Type B pancreatic cell (in vitro differentiated cells): ENCODE measurements around the gene SSH3. TPM values are rescaled to one million over a fixed set of nuclear protein-coding genes. Genes with fewer than 3 reads are reported as not detected.
A peak's percentile ranks its signal among the peaks of the same experiment; 100 is the strongest.

Experiments
- DNase-seq: peaks from one replicate; pipeline ENCODE4 v3.0.0; 2021; ENCODE audit warnings: mixed read lengths; ENCODE audit not compliant: unreplicated experiment; ENCODE audit errors: extremely low spot score
- H3K27ac Mint-ChIP-seq: 2 replicates; pipeline ENCODE4 v1.8.0; 2021; ENCODE audit warnings: mild to moderate bottlenecking, mixed read lengths
- H3K27me3 Mint-ChIP-seq: 2 replicates; pipeline ENCODE4 v1.8.0; 2021; ENCODE audit warnings: mixed read lengths
- H3K36me3 Mint-ChIP-seq: 2 replicates; pipeline ENCODE4 v1.8.0; 2021; ENCODE audit warnings: mixed read lengths
- H3K4me1 Mint-ChIP-seq: one replicate; pipeline ENCODE4 v1.8.0; 2021; ENCODE audit warnings: mixed read lengths; ENCODE audit not compliant: unreplicated experiment
- H3K4me3 Mint-ChIP-seq: 2 replicates; pipeline ENCODE4 v1.8.0; 2021; ENCODE audit warnings: mild to moderate bottlenecking, mixed read lengths
- H3K9me3 Mint-ChIP-seq: 2 replicates; pipeline ENCODE4 v1.8.0; 2021; ENCODE audit warnings: mixed read lengths
- CTCF ChIP-seq: fragments of 200-600 bp; sonication (generic); conservative IDR thresholded peaks from 2 replicates; pipeline ENCODE4 v1.5.0; 2021; ENCODE audit warnings: antibody characterized with exemption, mild to moderate bottlenecking
- long read RNA-seq: library from polyadenylated mRNA; unstranded; transcript quantifications from one replicate; pipeline ENCODE4 v2.0.0, GENCODE V29; 2020
- total RNA-seq: library from RNA; stranded (reverse); gene quantifications from 2 replicates; pipeline ENCODE4 v1.2.1, GENCODE V29; 2021; ENCODE audit warnings: low replicate concordance

SSH3 gene
- 32.0 and 40.9 TPM in 2 replicates for total RNA-seq
- long read RNA-seq, partial matches to known transcripts, result 0 of 1 reads
- long read RNA-seq, other reads (novel, unspliced or antisense), result 1 of 1 reads

GRCh38 chr11:67303132-67303834 is at the start of gene SSH3:
Gene SSH3, plus strand, starts transcription at chr11:67303530. Its CDS starts 96 bp downstream, at chr11:67303626.
- Mint-ChIP-seq H3K36me3 (peaks cover 5% of the 10 kb centered on the region), H3K4me1 (peaks cover 10% of the 10 kb centered on the region), H3K4me3 (peak within 1 kb of the TSS; percentile 85), H3K27ac (peak within 1 kb of the TSS; percentile 89), H3K9me3 (no peaks in the 10 kb centered on the region), H3K27me3 (no peaks in the 10 kb centered on the region)
- DNase-seq, result no peak
- TF ChIP-seq CTCF, result no peak

- peak; percentile 69 for DNase-seq
- H3K36me3 Mint-ChIP-seq, result peaks cover 57% of the 10 kb centered on the region
- H3K27ac Mint-ChIP-seq, result peak overlapping the region; percentile 86
- no peaks in the 10 kb centered on the region for H3K9me3 Mint-ChIP-seq
- TF ChIP-seq CTCF, result no peak
- H3K4me3 Mint-ChIP-seq, result peak overlapping the region; percentile 71
- H3K4me1 Mint-ChIP-seq, result peaks cover 14% of the 10 kb centered on the region
- H3K27me3 Mint-ChIP-seq, result no peaks in the 10 kb centered on the region
Observed at GRCh38 chr11:67253872-67254624, 49.3 kb upstream of the SSH3 start.

- no peaks in the 10 kb centered on the region for H3K27me3 Mint-ChIP-seq
- no peak for TF ChIP-seq CTCF
- H3K4me1 Mint-ChIP-seq, result peaks cover 7% of the 10 kb centered on the region
- H3K4me3 Mint-ChIP-seq, result peak overlapping the region; percentile 71
- DNase-seq, result no peak
- H3K9me3 Mint-ChIP-seq, result no peaks in the 10 kb centered on the region
- H3K27ac Mint-ChIP-seq, result peak overlapping the region; percentile 86
- H3K36me3 Mint-ChIP-seq, result peaks cover 49% of the 10 kb centered on the region
Observed at GRCh38 chr11:67254798-67255197, 48.5 kb upstream of the SSH3 start.

- Mint-ChIP-seq H3K9me3 (no peaks in the 10 kb centered on the region), H3K4me3 (peak overlapping the region; percentile 20), H3K36me3 (peaks cover 49% of the 10 kb centered on the region), H3K27ac (peak overlapping the region; percentile 86), H3K27me3 (no peaks in the 10 kb centered on the region), H3K4me1 (peaks cover 7% of the 10 kb centered on the region)
- no peak for DNase-seq
- no peak for TF ChIP-seq CTCF
Observed at GRCh38 chr11:67255353-67255752, 48.0 kb upstream of the SSH3 start.

- H3K27me3 Mint-ChIP-seq, result no peaks in the 10 kb centered on the region
- H3K4me3 Mint-ChIP-seq, result no peak overlapping the region
- peaks cover 46% of the 10 kb centered on the region for H3K36me3 Mint-ChIP-seq
- peaks cover 7% of the 10 kb centered on the region for H3K4me1 Mint-ChIP-seq
- H3K9me3 Mint-ChIP-seq, result no peaks in the 10 kb centered on the region
- DNase-seq, result no peak
- peak overlapping the region; percentile 86 for H3K27ac Mint-ChIP-seq
- TF ChIP-seq CTCF, result no peak
Observed at GRCh38 chr11:67255864-67256263, 47.5 kb upstream of the SSH3 start.
